H1 (cell line): ENCODE measurements around the gene TNNT1.

Source experiments
- POLR2A ChIP-seq, 2 experiments: IDR thresholded peaks; 1 replicate in 1 of 2; 2 replicates in 1 of 2; pipeline ENCODE4 v1.6.1; 2011; ENCODE audit warnings: low read depth in 2 of 2, low read length in 2 of 2, mild to moderate bottlenecking in 2 of 2; ENCODE audit errors: control extremely low read depth in 1 of 2
- RFX5 ChIP-seq: IDR thresholded peaks from 2 replicates; pipeline ENCODE4 v1.6.1; 2011; ENCODE audit warnings: low read depth, low read length, improper control_type of control experiment, borderline replicate concordance
- SP2 ChIP-seq: IDR thresholded peaks from 2 replicates; pipeline ENCODE4 v1.6.1; 2012; ENCODE audit warnings: mild to moderate bottlenecking, low read length, inconsistent platforms
- YY1 ChIP-seq: IDR thresholded peaks from 2 replicates; pipeline ENCODE4 v1.6.1; 2011; ENCODE audit warnings: low read depth, mild to moderate bottlenecking, low read length
- ZNF274 ChIP-seq: IDR thresholded peaks from 2 replicates; pipeline ENCODE4 v1.7.0; 2012; ENCODE audit warnings: low read length, borderline replicate concordance; ENCODE audit errors: extremely low read depth
- TF ChIP-seq, protein P1 (sequence below): IDR thresholded peaks from 2 replicates; pipeline ENCODE4 v1.6.1; 2011; ENCODE audit warnings: low read depth, mild to moderate bottlenecking, low read length; ENCODE audit not compliant: insufficient read depth
- TF ChIP-seq, protein P2 (sequence below), 3 experiments: IDR thresholded peaks; 1 replicate in 2 of 3; 2 replicates in 1 of 3; pipeline versions ENCODE4 v1.5.1 to v1.6.1; 2011; ENCODE audit warnings: low read length in 3 of 3, mild to moderate bottlenecking in 3 of 3, inconsistent platforms in 2 of 3, low read depth in 1 of 3, moderate library complexity in 1 of 3; ENCODE audit not compliant: insufficient read depth in 1 of 3; ENCODE audit errors: control extremely low read depth in 1 of 3

DNA sequence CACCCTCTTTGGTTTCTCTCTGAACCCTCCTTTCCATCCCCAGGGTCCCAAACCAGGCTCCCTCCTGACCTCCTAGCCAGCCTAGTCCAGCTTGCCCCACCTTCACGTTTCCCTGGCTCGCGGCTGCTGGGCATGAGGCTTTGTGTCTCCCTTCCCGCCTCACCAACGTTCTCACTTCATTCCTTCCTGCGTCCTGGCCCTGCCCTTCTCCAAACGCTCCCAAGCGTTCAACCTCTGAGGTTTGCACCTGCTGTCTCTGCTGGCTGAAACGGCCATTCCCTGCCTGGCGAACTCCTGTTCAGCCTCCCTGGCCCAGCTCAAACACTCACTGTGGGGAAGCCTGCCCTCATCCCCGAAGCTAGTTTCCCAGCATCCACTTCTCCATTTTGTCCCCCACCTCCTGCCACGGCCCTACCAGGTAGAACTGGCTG, 61.0 kb downstream of the TNNT1 start:
- no peak for TF ChIP-seq YY1
- TF ChIP-seq, protein P1, sequence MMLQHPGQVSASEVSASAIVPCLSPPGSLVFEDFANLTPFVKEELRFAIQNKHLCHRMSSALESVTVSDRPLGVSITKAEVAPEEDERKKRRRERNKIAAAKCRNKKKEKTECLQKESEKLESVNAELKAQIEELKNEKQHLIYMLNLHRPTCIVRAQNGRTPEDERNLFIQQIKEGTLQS = no peak
- TF ChIP-seq, protein P2, sequence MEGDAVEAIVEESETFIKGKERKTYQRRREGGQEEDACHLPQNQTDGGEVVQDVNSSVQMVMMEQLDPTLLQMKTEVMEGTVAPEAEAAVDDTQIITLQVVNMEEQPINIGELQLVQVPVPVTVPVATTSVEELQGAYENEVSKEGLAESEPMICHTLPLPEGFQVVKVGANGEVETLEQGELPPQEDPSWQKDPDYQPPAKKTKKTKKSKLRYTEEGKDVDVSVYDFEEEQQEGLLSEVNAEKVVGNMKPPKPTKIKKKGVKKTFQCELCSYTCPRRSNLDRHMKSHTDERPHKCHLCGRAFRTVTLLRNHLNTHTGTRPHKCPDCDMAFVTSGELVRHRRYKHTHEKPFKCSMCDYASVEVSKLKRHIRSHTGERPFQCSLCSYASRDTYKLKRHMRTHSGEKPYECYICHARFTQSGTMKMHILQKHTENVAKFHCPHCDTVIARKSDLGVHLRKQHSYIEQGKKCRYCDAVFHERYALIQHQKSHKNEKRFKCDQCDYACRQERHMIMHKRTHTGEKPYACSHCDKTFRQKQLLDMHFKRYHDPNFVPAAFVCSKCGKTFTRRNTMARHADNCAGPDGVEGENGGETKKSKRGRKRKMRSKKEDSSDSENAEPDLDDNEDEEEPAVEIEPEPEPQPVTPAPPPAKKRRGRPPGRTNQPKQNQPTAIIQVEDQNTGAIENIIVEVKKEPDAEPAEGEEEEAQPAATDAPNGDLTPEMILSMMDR (IDR thresholded peaks at IDR 0.05; ENCODE audit: control extremely low read depth in 1 of 3, insufficient read depth in 1 of 3, low read depth in 1 of 3, low read length in 3 of 3) = no peak
- TF ChIP-seq ZNF274 = no peak
- no peak for TF ChIP-seq SP2
- TF ChIP-seq POLR2A (IDR thresholded peaks at IDR 0.05; ENCODE audit: control extremely low read depth in 1 of 2, low read depth in 2 of 2, low read length in 2 of 2) = peak in 1 of 2 experiments; percentile 10; a peak in 2 of 3 replicates
- TF ChIP-seq RFX5 = no peak
